Iris pigment epithelial cell (primary cell): ENCODE data around the gene ANXA2R.
"Not testable (repeated sequence)": the region's sequence is repeated elsewhere in the genome, so short reads cannot be mapped to it uniquely, and the experiment has no call there.

Source experiments
- DNase-seq: peaks from one replicate; pipeline ENCODE4 v3.0.0-alpha.2; 2011; ENCODE audit warnings: low read depth

Gene ANXA2R, protein sequence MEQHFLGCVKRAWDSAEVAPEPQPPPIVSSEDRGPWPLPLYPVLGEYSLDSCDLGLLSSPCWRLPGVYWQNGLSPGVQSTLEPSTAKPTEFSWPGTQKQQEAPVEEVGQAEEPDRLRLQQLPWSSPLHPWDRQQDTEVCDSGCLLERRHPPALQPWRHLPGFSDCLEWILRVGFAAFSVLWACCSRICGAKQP

DNA sequence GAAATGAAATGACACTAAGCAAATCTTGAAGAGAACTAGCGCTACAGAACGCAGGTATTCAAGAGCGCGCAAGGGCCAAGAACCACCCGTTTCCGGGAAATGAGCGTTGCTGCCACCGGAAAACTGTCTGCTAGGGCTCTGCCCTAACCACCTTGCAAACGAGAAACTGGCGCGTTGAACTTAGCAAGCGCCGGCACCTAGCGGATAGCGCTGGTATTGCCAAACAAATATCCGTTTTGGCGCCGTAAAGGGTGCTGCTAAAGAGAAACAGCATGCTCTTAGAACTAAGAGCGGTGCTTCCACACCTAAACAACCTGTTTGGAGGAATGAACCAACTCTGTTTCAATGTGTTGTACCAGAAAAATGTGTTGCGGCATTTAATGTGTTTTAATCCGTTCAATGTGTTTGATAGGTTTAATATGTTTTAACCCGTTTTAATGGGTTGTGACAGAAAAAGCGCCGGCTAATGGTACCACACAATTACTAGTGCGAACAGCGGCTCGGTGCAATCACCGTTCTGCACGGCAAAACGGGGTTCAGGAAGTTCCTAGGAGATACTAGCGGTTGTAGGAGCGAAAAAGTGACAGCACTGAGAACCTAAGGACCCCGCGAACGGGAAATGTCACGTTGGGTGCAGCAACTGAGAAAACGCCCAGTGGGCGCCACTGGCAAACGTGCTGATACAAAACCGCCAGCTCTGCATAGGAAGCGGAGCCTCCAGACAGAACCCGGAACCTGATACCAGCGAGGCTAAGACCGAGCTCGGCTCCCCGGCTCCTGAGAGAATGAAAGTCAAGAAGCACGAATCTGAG lies at the start of gene ANXA2R:
ANXA2R (minus strand) TSS at position 33 of the 812 bp plus-strand sequence. CDS start 273 bp downstream, outside the sequence.
- peak; percentile 97 for DNase-seq

DNA sequence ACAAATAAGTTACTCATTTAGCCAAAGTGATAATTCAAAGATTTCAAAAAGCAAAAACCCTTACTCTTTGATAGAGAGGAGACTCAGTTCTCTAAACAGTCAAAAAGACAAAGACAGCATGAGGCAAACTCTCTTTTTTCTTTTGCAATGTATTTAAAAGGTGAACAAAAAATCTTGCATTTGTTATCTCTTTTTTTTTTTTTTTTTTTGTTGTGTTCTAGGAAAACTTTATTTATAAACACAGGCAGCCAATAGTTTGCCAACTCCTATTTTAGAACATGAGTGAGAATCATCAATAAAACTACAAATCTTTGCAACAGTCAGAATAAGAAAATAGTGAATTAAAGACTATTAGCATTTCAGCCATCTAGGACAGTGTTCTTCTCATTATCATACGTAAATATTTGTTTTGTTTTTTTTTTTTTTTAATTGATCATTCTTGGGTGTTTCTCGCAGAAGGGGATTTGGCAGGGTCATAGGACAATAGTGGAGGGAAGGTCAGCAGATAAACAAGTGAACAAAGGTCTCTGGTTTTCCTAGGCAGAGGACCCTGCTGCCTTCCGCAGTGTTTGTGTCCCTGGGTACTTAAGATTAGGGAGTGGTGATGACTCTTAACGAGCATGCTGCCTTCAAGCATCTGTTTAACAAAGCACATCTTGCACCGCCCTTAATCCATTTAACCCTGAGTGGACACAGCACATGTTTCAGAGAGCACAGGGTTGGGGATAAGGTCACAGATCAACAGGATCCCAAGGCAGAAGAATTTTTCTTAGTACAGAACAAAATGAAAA lies 46.2 kb upstream of the ANXA2R start:
- DNase-seq = not testable (repeated sequence)

GRCh38 chr5:43085453-43085852 lies 45.3 kb upstream of the ANXA2R start:
- no peak for DNase-seq

- not testable (repeated sequence) for DNase-seq
These were observed 44.3 kb upstream of the ANXA2R start for GRCh38 chr5:43084468-43084867.

DNA sequence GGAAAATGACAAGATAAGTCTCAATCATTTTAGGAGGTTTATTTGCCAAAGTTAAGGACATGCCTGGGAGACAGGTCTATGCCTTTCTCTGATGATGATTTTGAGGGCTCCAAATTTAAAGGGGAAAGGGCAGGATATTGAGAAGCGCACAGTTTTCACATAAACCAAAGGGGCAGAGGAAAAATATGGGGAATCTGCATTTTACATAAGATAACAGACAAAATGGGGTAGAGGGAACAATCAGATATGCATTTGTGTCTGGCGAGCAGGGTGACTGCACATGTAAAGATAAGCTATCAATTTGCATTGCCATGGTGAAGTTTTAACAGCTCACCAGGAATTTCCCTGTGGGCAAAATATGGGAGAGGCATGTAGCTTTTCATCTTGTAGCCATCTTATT lies 41.2 kb upstream of the ANXA2R start:
- DNase-seq = not testable (repeated sequence)

GRCh38 chr5:43078956-43079355 lies 38.8 kb upstream of the ANXA2R start:
- peak; percentile 88 for DNase-seq

DNA sequence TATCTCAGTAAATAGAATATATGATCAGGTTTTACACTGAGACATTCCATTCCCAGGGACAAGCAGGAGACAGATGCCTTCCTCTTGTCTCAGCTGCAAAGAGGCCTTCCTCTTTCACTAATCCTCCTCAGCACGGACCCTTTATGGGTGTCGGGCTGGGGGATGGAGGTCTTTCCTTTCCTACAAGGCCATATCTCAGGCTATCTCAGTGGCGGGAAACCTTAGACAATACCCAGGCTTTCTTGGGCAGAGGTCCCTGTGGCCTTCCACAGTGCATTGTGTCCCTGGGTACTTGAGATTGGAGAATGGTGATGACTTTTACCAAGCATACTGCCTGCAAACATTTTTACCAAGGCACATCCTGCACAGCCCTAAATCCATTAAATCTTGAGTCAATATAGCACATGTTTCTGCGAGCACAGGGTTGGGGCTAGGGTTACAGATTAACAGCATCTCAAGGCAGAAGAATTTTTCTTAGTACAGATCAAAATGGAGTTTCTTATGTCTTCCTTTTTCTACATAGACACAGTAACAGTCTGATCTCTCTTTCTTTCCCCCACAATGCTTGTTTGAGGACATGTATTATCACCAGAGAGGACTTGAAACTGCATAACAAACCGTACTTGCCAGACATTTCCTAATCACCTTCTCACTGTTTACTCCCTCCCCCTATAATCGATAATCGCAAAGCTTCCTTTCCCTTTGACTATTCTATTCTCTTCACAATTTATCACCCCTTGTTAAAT lies 37.5 kb upstream of the ANXA2R start:
- DNase-seq = not testable (repeated sequence)

DNA sequence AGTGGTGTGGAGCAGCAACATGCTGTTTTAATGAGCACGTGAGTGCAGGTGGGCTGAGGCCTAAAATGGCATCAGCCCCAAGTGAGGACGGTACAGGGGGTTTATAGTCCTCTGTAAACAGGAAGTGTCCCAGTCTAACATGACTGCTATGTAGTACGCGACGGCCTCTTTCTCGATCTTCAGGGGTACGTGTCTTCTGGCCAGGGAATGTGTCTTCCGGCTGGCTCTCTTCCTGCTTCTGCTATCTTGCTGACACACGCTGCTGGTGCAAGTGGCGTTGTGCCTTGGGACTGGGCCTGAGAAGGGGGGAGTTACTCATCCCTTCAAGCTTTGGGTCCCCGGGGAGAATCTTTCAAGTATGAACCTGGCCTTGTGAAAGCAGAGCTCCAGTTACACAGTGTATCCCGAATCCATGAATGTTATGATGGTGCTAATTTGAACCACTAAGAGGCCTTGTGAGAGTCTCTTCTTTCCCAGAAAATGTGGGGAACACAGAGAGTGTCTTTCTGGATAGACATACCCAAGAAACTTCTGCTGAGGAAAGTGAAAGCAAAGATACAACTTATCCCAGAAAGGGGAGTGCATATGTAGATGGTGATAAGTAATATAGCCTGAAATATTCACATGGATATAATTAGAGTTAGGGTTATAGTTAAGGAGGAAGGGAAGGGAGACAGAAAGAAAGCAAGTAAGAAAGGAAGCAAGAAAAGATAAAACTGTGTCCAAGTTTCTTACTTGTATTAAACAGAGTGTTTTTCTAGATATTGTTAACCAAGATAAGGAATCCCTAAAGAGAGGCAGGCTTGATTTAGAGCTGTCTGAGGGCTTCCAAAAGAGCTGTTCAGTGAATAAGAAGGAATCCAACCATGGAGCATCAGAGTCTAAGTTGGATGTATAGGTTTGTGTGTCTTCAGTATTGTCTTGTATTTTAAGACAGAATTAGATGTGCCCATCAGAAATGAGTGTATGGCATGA lies 35.5 kb upstream of the ANXA2R start:
- no peak for DNase-seq

DNA sequence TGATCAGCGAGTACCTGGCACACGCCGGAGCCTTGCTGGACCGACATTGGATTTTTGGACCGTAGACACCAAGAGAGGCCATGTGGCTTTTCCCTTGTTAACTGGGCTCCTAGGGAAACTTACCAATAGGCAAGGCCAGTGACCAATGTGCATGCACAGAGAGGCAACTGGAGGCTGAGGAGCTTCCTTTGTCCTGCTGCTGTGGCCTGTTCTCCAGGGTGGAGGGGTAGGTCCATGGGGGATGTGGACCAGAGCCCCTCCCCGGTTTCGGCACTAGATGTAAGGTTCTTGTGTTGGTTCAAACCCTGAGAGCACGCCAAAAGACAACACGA lies 34.8 kb upstream of the ANXA2R start:
- DNase-seq = no peak

- peak; percentile 46 for DNase-seq
These were observed 33.8 kb upstream of the ANXA2R start for GRCh38 chr5:43073597-43074546.

- DNase-seq = not testable (repeated sequence)
These were observed 29.2 kb upstream of the ANXA2R start for GRCh38 chr5:43069401-43069720.

- no peak for DNase-seq
These were observed 27.9 kb upstream of the ANXA2R start for GRCh38 chr5:43068037-43068436.

DNA sequence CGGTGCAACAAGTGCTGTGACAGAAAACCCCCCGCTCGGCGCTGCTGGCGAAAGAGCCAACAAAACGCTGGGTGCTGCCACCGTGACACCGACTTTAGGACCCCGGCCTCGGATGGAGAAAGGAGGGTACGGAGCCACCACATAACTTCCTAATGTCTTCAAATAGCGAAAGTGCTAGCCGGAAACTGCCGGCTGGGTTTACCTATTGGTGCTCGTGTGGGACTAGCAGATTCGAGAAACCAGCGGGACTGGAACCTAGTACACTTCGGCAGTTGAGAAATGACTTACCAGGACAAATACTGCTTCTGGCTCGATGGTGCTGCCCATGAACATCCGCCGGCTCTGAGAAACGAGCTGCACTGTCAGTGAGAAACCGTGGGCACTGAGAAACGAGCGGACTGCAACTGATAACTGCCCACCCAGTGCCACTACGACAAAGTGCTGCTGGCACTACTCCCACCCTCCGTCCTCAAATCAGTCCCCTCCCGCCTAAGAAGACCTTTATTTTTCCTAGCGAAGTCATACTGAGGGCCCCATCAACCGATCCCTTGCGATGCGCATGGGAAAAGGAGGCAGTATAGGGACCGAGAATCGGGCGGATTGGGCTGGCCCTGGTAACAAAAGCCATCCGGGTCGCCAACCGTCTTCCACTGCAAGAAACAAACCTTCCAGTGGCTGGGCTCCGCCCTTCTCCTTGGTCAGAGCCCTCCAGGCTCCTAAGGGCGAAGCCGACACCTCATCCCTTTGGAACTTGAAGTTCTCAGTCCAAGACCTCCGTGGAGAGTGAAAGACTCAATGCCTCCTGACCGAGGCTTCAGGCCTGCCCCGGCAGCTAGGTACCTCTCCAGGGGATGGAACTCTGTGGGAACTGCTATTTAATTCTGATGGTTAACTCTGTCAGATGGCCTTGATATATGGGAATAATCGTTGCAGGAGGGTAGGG lies 27.0 kb upstream of the ANXA2R start:
- peak; percentile 90 for DNase-seq

DNA sequence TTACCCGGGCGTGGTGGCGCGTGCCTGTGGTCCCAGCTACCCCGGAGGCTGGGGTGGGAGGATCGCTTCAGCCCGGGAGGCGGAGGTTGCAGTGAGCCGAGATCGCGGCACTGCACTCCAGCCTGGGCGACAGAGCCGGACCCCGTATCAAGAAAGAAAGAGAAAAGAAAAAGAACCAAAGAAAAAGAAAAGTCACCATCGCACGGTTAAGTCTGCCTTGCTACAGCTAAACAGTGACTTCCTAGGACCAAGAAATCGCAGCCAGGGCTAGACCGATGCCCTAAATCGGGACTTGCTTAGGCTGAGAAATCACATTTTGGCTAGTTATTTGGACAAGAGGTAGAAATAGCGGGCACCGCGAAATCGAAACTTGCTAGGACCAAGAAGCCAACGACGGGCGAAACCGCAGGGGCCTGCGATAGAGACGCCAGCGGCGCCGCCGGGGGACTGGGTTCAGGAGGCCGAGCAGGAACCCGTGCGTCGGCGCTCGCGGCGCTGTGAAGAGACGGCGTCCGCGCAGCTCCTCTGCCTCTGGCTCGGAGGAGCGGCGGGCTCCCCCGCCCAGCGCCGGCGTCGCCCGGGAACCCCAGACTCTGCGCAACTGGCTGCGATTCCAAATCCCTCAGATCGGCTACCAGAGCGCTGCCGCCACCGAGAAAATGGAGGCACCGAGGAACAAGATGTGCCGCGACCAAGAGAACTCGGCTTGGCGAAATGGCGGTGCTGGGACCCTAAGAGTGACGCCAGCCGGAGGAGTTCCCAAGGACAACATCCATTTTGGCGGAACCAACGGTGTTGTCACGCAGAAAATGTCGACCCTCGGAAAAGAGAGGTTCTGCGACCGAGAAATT lies 26.1 kb upstream of the ANXA2R start:
- peak; percentile 75 for DNase-seq

- peak; percentile 67 for DNase-seq
These were observed 25.3 kb upstream of the ANXA2R start for GRCh38 chr5:43065387-43065947.

DNA sequence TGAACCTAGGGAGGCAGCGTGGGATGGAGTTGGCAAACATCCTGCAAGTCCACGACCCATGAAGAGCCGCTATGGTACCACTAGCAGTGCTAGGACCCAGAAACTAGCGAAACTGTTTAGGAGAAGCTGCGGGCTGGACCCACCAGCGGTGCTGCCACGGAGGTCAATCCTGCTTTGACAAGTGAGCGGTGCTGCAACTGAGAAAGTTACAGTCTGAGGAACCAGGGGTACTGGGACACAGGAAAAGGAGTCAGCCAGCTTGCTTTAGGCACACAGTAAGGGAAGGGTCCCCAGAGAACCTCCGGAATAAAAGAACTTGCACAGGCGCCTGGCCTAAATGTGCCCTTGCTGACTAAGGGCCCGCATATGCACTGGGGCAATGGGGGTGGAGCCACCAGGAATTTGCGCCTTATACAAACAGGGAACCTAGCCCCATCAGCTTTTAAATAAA lies 23.6 kb upstream of the ANXA2R start:
- peak; percentile 66 for DNase-seq

- DNase-seq = no peak
These were observed 21.4 kb upstream of the ANXA2R start for GRCh38 chr5:43061352-43062075.
